ENCODE data around the gene EIF2S3B. TPM values are rescaled to one million over a fixed set of nuclear protein-coding genes. Genes with fewer than 3 reads are reported as not detected.

The EIF2S3B gene
- total RNA-seq, 1 donor = 2.5 TPM

DNA sequence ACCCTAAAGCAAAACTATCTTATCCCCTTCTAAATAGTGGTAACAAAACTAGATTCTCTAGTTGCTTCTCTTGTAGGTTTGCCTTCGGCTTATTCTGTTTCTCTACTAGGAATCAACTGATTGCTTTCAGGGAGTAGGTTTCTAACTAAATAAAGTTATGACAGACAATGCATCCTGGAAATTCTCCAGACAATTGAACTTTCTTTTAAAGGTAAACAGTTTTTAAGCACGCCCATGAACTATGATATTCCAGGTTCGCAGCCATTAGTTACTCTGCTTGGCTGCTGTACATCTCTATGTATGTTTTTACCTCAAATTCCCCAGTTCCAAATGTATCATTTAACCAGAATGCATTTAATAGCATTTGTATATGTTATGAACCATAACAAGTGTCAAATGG is 23.9 kb downstream of the EIF2S3B start:
- Histone ChIP-seq H3K9me3 (ENCODE audit: low read depth, low read length) (no peaks in the 10 kb centered on the region), H3K27me3 (ENCODE audit: insufficient read depth, low read length) (peaks cover 3% of the 10 kb centered on the region), H3K27ac (ENCODE audit: low read depth, low read length) (no peak overlapping the region), H3K36me3 (ENCODE audit: insufficient read depth, low read length) (no peaks in the 10 kb centered on the region), H3K4me3 (ENCODE audit: insufficient read depth, low read length) (no peak overlapping the region), H4K20me1 (ENCODE audit: insufficient read depth, low read length) (no peaks in the 10 kb centered on the region), H2AFZ (ENCODE audit: low read length) (no peak overlapping the region), H3K79me2 (ENCODE audit: insufficient read depth, low read length) (no peaks in the 10 kb centered on the region), H3K4me1 (ENCODE audit: insufficient read depth, low read length) (no peaks in the 10 kb centered on the region), H3K4me2 (ENCODE audit: insufficient read depth, low read length) (no peak overlapping the region)
- DNase-seq (ENCODE audit: insufficient read length, low spot score, missing footprints) = no peak
- TF ChIP-seq, protein P1, sequence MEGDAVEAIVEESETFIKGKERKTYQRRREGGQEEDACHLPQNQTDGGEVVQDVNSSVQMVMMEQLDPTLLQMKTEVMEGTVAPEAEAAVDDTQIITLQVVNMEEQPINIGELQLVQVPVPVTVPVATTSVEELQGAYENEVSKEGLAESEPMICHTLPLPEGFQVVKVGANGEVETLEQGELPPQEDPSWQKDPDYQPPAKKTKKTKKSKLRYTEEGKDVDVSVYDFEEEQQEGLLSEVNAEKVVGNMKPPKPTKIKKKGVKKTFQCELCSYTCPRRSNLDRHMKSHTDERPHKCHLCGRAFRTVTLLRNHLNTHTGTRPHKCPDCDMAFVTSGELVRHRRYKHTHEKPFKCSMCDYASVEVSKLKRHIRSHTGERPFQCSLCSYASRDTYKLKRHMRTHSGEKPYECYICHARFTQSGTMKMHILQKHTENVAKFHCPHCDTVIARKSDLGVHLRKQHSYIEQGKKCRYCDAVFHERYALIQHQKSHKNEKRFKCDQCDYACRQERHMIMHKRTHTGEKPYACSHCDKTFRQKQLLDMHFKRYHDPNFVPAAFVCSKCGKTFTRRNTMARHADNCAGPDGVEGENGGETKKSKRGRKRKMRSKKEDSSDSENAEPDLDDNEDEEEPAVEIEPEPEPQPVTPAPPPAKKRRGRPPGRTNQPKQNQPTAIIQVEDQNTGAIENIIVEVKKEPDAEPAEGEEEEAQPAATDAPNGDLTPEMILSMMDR (IDR thresholded peaks at IDR 0.05; ENCODE audit: extremely low read depth, low read depth, low read length) = no peak

DNA sequence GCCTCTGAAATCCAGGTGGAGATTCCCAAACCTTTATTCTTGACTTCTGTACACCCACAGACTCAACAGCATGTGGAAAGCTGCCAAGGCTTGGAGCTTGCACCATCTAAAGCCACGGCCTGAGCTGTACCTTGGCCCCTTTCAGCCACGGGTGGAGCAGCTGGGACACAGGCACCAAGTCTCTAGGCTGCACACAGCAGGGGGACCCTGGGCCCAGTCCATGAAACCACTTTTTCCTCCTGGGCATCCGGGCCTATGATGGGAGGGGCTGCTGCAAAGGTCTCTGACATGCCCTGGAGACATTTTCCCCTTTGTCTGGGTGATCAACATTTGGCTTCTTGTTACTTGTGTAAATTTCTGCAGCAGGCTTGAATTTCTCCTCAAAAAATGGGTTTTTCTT is 32.0 kb downstream of the EIF2S3B start:
- Histone ChIP-seq H3K79me2 (ENCODE audit: insufficient read depth, low read length) (no peaks in the 10 kb centered on the region), H2AFZ (ENCODE audit: low read length) (no peak overlapping the region), H3K4me3 (ENCODE audit: insufficient read depth, low read length) (no peak overlapping the region), H3K9me3 (ENCODE audit: low read depth, low read length) (no peaks in the 10 kb centered on the region), H3K36me3 (ENCODE audit: insufficient read depth, low read length) (no peaks in the 10 kb centered on the region), H3K4me2 (ENCODE audit: insufficient read depth, low read length) (no peak overlapping the region), H4K20me1 (ENCODE audit: insufficient read depth, low read length) (no peaks in the 10 kb centered on the region), H3K4me1 (ENCODE audit: insufficient read depth, low read length) (peaks cover 10% of the 10 kb centered on the region), H3K27ac (ENCODE audit: low read depth, low read length) (no peak overlapping the region), H3K27me3 (ENCODE audit: insufficient read depth, low read length) (no peaks in the 10 kb centered on the region)
- TF ChIP-seq, protein P1 (IDR thresholded peaks at IDR 0.05; ENCODE audit: extremely low read depth, low read depth, low read length) = no peak
- DNase-seq (ENCODE audit: insufficient read length, low spot score, missing footprints) = no peak

DNA sequence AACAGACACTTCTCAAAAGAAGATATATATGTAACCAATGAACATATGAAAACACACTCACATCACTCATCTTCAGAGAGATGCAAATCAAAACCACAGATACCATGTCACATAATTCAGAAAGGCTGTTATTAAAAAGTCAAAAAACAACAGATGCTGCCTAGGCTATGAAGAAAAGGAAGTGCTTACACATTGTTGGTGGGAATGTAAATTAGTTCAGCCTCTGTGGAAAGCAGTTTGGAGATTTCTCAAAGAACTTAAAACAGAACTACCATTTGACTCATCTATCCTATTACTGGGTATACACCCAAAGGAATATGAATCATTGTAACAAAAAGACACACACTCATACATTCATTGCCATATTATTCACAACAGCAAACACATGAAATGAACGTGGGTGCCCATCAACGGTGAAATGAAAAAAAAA is 35.1 kb downstream of the EIF2S3B start:
- H3K4me1 ChIP-seq (ENCODE audit: insufficient read depth, low read length) = peaks cover 10% of the 10 kb centered on the region
- no peaks in the 10 kb centered on the region for H3K36me3 ChIP-seq (ENCODE audit: insufficient read depth, low read length)
- H4K20me1 ChIP-seq (ENCODE audit: insufficient read depth, low read length) = no peaks in the 10 kb centered on the region
- H2AFZ ChIP-seq (ENCODE audit: low read length) = no peak overlapping the region
- TF ChIP-seq, protein P1 (IDR thresholded peaks at IDR 0.05; ENCODE audit: extremely low read depth, low read depth, low read length) = no peak
- no peak overlapping the region for H3K4me3 ChIP-seq (ENCODE audit: insufficient read depth, low read length)
- no peaks in the 10 kb centered on the region for H3K27me3 ChIP-seq (ENCODE audit: insufficient read depth, low read length)
- H3K79me2 ChIP-seq (ENCODE audit: insufficient read depth, low read length) = no peaks in the 10 kb centered on the region
- peak overlapping the region; percentile 44 for H3K4me2 ChIP-seq (ENCODE audit: insufficient read depth, low read length)
- no peak for DNase-seq (ENCODE audit: insufficient read length, low spot score, missing footprints)
- H3K9me3 ChIP-seq (ENCODE audit: low read depth, low read length) = no peaks in the 10 kb centered on the region
- H3K27ac ChIP-seq (ENCODE audit: low read depth, low read length) = peak overlapping the region; percentile 45

DNA sequence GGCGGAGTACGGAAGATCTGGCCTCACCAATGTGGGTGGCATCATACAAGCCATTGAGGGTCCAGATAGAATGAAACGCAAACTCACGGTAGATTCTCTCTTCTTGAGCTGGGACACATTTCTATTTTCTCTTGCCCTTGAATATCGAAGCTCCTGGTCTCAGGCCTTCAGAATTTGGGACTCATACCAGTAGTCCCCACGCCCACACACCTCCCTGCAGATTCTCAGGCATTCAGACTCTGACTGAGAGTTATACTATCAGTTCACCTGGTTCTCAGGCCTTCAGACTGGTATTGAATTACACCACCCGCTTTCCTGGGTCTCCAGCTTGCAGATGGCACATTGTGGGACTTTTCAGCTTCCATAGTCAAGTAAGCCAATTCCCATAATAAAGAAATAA is 37.8 kb downstream of the EIF2S3B start:
- DNase-seq (ENCODE audit: insufficient read length, low spot score, missing footprints) = no peak
- Histone ChIP-seq H3K4me2 (ENCODE audit: insufficient read depth, low read length) (no peak overlapping the region), H3K27ac (ENCODE audit: low read depth, low read length) (no peak overlapping the region), H3K4me3 (ENCODE audit: insufficient read depth, low read length) (no peak overlapping the region), H3K27me3 (ENCODE audit: insufficient read depth, low read length) (peaks cover 13% of the 10 kb centered on the region), H4K20me1 (ENCODE audit: insufficient read depth, low read length) (no peaks in the 10 kb centered on the region), H3K4me1 (ENCODE audit: insufficient read depth, low read length) (peaks cover 10% of the 10 kb centered on the region), H3K9me3 (ENCODE audit: low read depth, low read length) (no peaks in the 10 kb centered on the region), H2AFZ (ENCODE audit: low read length) (no peak overlapping the region), H3K79me2 (ENCODE audit: insufficient read depth, low read length) (no peaks in the 10 kb centered on the region), H3K36me3 (ENCODE audit: insufficient read depth, low read length) (no peaks in the 10 kb centered on the region)
- TF ChIP-seq, protein P1 (IDR thresholded peaks at IDR 0.05; ENCODE audit: extremely low read depth, low read depth, low read length) = no peak
